Endometrium (tissue), 2 donors: ENCODE results near the gene TNFRSF1A.
"Not testable (repeated sequence)": the region's sequence is repeated elsewhere in the genome, so short reads cannot be mapped to it uniquely, and the experiment has no call there.

Experiments
- FAIRE-seq: peaks from 2 replicates; lab custom pipeline; 2012; peaks lifted over from hg19 to GRCh38; lab: Jason Lieb, UNC
- donor health status: control.
- donor health status: control.

Gene TNFRSF1A

GRCh38 chr12:6302621-6303020 lies 39.3 kb downstream of the TNFRSF1A start:
- FAIRE-seq: no peak

GRCh38 chr12:6301721-6302120 lies 40.2 kb downstream of the TNFRSF1A start:
- no peak for FAIRE-seq

GRCh38 chr12:6297170-6297569 lies 44.7 kb downstream of the TNFRSF1A start:
- no peak for FAIRE-seq

GRCh38 chr12:6295094-6295811 lies 46.6 kb downstream of the TNFRSF1A start:
- FAIRE-seq: no peak

GRCh38 chr12:6294156-6295093 lies 47.5 kb downstream of the TNFRSF1A start:
- FAIRE-seq: no peak

GRCh38 chr12:6292606-6293005 lies 49.3 kb downstream of the TNFRSF1A start:
- FAIRE-seq: no peak

GRCh38 chr12:6289906-6290305 lies 52.0 kb downstream of the TNFRSF1A start:
- not testable (repeated sequence) for FAIRE-seq

- FAIRE-seq: not testable (repeated sequence)
Measured at GRCh38 chr12:6289081-6289480, 52.8 kb downstream of the TNFRSF1A start.

- no peak for FAIRE-seq
Measured at GRCh38 chr12:6288235-6288634, 53.6 kb downstream of the TNFRSF1A start.

GRCh38 chr12:6285532-6286306 lies 56.2 kb downstream of the TNFRSF1A start:
- no peak for FAIRE-seq

- no peak for FAIRE-seq
Measured at GRCh38 chr12:6285063-6285477, 56.8 kb downstream of the TNFRSF1A start.

- FAIRE-seq: no peak
Measured at GRCh38 chr12:6284273-6284672, 57.6 kb downstream of the TNFRSF1A start.

GRCh38 chr12:6282453-6282840 lies 59.4 kb downstream of the TNFRSF1A start:
- FAIRE-seq: no peak

- FAIRE-seq: no peak
Measured at GRCh38 chr12:6281081-6281809, 60.6 kb downstream of the TNFRSF1A start.

GRCh38 chr12:6280672-6281071 lies 61.2 kb downstream of the TNFRSF1A start:
- no peak for FAIRE-seq

- FAIRE-seq: no peak
Measured at GRCh38 chr12:6280053-6280469, 61.8 kb downstream of the TNFRSF1A start.

- FAIRE-seq: no peak
Measured at GRCh38 chr12:6279631-6280030, 62.2 kb downstream of the TNFRSF1A start.

GRCh38 chr12:6279256-6279628 lies 62.6 kb downstream of the TNFRSF1A start:
- FAIRE-seq: no peak
